Cardiac muscle cell (in vitro differentiated cells and primary cell): Measurements from ENCODE around the gene ERBB2. TPM values are rescaled to one million over a fixed set of nuclear protein-coding genes. Genes with fewer than 3 reads are reported as not detected.

ENCODE experiments used
- DNase-seq, 2 donors: peaks; one replicate each; pipeline versions ENCODE4 v3.0.0 to v3.0.0-alpha.2; 2010 to 2017; ENCODE audit warnings: low read depth in 1 of 2, low spot score in 1 of 2
- H3K27ac ChIP-seq: fragments of 200-600 bp; sonication (generic); 2 replicates; pipeline ENCODE4 v1.5.1; 2016
- H3K27me3 ChIP-seq: fragments of 200-600 bp; sonication (generic); 2 replicates; pipeline ENCODE4 v1.6.0; 2016; ENCODE audit warnings: control low read depth
- H3K36me3 ChIP-seq: fragments of 200-600 bp; sonication (generic); 2 replicates; pipeline ENCODE4 v1.5.1; 2016; ENCODE audit warnings: control low read depth
- H3K4me1 ChIP-seq: fragments of 200-600 bp; sonication (generic); 2 replicates; pipeline ENCODE4 v1.8.1; 2017; ENCODE audit warnings: low read depth, mild to moderate bottlenecking, mixed run types
- H3K4me3 ChIP-seq: fragments of 200-600 bp; sonication (generic); 2 replicates; pipeline ENCODE4 v1.5.1; 2016; ENCODE audit warnings: mild to moderate bottlenecking
- H3K9me3 ChIP-seq: fragments of 200-600 bp; sonication (generic); 2 replicates; pipeline ENCODE4 v1.5.1; 2017; ENCODE audit warnings: low read depth, mild to moderate bottlenecking, control low read depth
- polyA plus RNA-seq: library from polyadenylated mRNA; unstranded; fragments of >200 nt; fragmentation: Nextera tagmentation; extraction: Ambion mirVana; gene quantifications from 2 replicates; pipeline ENCODE4 v1.2.1, GENCODE V29; 2016
- total RNA-seq: library from RNA; depleted of rRNA; stranded (reverse); fragments of >200 nt; gene quantifications from 2 replicates; pipeline ENCODE4 v1.2.3, GENCODE V29; 2016
- TF ChIP-seq, protein P1 (sequence below): IDR thresholded peaks from 2 replicates; pipeline ENCODE4 v1.5.1; 2012; ENCODE audit warnings: low read depth, mild to moderate bottlenecking, low read length

The ERBB2 gene
- total and polyA plus RNA-seq, 2 experiments from 2014 or later: 194 to 310 TPM

DNA sequence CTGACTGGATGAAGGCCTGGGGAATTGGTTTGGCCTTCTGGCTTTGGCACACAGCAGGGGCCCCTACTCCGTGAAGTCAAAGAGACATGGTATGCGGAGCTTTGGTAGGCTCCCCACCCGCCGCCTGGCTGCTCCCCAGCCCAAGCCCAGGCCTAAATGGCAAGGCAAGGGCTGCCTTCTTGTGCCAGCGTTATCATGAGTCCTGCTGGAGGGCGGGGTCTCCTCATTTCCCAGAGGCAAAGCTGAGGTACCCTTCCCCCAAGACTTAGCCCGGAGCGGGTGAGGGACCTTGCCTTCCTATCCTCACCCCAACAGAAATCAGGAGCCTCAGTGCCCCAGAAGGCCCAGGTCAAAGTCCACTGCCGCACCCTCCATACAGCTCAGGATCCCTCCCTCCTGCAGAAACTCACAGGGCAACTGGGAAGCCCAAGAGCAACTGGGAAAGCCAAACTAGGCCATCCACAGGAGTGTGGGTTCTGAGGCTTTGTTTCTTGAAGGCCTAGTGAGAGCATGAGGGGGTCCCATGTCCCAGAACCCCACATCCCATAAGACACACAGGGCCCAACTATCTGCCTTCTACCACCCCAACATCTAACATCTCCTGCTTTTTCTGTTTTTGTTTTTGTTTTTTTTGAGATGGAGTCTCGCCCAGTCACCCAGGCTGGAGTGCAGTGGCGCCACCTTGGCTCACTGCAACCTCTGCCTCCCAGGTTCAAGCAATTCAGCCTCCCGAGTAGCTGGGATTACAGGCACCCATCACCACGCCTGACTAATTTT lies 21.3 kb upstream of the ERBB2 start:
- DNase-seq: no peak
- Histone ChIP-seq H3K4me1 (peaks cover 57% of the 10 kb centered on the region), H3K36me3 (no peaks in the 10 kb centered on the region), H3K9me3 (no peaks in the 10 kb centered on the region), H3K27ac (peak overlapping the region; percentile 98), H3K4me3 (no peak overlapping the region), H3K27me3 (no peaks in the 10 kb centered on the region)
- TF ChIP-seq, protein P1, sequence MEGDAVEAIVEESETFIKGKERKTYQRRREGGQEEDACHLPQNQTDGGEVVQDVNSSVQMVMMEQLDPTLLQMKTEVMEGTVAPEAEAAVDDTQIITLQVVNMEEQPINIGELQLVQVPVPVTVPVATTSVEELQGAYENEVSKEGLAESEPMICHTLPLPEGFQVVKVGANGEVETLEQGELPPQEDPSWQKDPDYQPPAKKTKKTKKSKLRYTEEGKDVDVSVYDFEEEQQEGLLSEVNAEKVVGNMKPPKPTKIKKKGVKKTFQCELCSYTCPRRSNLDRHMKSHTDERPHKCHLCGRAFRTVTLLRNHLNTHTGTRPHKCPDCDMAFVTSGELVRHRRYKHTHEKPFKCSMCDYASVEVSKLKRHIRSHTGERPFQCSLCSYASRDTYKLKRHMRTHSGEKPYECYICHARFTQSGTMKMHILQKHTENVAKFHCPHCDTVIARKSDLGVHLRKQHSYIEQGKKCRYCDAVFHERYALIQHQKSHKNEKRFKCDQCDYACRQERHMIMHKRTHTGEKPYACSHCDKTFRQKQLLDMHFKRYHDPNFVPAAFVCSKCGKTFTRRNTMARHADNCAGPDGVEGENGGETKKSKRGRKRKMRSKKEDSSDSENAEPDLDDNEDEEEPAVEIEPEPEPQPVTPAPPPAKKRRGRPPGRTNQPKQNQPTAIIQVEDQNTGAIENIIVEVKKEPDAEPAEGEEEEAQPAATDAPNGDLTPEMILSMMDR: no peak

DNA sequence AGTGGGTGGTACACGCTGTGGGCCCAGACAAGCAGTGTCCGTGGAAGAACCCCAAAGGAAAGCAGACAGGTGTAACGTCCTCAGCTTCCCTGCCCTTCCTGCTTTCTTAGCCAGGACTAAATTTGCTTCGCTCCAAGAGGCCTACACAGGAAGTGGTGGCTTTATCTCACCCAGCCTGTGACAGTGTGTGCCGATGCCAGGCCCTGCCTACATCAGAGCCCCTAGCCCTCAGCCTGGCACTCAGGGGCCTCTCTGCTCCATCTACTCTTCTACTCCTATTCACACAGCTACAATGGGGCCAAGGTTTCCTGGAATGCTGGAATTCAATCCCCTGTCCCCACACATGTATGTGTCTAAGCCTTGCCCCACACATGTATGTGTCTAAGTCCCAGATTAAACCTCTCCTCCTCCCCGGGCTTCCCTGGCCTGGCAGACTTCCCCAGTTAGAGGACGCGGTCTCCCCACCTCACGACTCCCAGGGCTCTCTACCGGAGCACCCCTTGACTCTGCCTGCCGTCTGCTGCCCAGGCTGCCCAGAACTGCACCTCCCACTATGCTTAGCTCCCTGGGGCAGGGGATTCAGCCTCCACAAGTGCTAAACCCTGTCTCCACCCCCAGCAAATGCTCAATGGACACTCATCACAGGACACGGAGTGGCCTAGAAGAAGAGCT lies 20.2 kb upstream of the ERBB2 start:
- Histone ChIP-seq H3K27ac (peak overlapping the region; percentile 98), H3K4me1 (peaks cover 51% of the 10 kb centered on the region), H3K4me3 (no peak overlapping the region), H3K36me3 (no peaks in the 10 kb centered on the region), H3K27me3 (no peaks in the 10 kb centered on the region), H3K9me3 (no peaks in the 10 kb centered on the region)
- no peak for DNase-seq
- TF ChIP-seq, protein P1: no peak

DNA sequence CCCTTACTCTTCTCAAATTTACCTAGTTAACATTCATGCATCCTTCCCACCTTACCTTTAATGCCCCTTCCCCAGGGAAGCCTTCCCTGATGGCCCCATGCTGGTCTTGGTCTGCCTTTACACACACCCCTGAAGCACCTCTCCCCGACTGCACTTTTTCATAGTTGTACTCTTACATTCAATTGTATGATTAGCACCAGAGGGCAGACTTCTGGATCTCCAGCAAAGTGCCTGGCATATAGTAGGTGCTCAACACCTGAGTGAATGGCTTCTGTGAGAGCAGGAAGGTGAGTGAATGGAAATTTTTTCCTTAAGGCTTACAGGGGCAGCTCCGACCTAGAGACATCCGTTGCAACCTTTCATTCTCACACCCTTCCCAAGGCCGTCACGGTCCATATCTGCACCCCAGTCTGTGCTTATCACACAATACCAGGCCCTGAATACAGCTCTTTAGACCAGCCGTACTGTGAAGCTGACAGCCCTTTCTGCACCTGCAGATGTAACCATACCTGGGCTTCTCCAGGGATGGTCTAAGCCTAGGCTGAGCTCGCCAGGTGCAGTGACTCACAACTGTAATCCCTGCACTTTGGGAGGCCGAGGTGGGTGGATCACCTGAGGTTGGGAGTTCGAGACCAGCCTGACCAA lies 16.4 kb upstream of the ERBB2 start:
- DNase-seq: no peak
- Histone ChIP-seq H3K27me3 (no peaks in the 10 kb centered on the region), H3K4me3 (no peak overlapping the region), H3K36me3 (no peaks in the 10 kb centered on the region), H3K27ac (no peak overlapping the region), H3K4me1 (peaks cover 20% of the 10 kb centered on the region), H3K9me3 (no peaks in the 10 kb centered on the region)
- TF ChIP-seq, protein P1: no peak

DNA sequence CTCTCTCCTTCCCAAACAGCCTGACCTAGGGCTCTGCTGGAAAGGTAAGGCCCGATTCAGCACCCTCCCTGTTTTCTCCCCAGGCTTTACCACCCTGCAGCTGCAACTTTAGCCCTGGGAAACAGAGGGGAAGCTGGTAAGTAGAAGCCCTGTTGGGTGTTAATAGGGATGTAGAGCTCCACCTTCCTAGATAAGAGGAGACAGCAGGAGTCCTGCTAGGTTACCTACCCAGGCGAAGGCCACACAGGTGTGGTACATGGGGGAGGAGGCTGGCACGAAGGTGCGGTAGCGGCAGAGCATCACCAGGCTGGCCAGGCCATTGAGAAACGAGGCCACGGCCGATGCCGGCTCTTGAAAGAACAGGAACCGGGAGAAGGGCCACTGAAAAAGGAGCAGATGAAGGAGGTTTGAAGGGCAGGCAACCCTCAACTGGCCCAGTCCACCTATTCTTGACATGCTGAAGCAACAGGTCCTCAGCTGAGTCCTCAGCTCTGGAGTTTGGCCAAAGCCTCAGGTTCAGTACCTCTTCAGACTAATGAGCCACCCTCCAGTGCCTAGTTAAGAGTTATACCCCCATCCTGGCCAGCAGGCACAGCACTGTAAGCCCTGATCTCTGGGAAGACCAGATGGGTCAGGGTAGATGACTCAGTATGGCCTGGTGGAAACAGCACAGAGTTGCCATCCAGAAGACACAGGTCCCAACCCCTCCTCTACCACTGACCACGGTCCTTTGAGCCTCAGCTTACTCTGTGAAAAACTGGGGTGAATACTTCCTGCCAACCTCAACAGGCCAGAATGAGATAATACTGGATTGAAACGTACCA lies 15.3 kb upstream of the ERBB2 start:
- no peaks in the 10 kb centered on the region for H3K9me3 ChIP-seq
- H3K27ac ChIP-seq: no peak overlapping the region
- H3K4me3 ChIP-seq: no peak overlapping the region
- TF ChIP-seq, protein P1: no peak
- H3K4me1 ChIP-seq: peaks cover 15% of the 10 kb centered on the region
- no peaks in the 10 kb centered on the region for H3K36me3 ChIP-seq
- H3K27me3 ChIP-seq: no peaks in the 10 kb centered on the region
- no peak for DNase-seq

DNA sequence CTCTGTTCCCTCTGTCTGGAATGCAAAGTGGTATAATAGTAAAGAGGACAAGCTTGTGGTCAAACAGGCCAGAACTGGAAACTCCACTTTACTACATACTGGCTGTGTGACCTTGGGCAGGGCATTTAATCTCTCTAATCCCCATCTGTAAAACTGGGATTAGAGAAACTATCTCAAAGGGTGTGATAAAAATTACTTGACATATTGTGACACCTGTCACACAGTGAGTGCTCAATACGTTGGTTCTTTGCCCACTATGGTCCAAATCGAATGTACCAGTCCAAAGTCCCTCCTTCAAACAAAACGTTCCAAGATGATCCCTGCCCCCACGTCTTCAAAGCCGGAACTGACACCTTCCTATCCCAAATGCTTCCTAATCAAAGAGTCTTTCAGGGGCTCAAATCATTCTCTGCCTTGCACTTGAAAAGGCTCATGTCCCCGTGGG lies 12.7 kb upstream of the ERBB2 start:
- peak overlapping the region; percentile 96 for H3K27ac ChIP-seq
- DNase-seq: no peak
- no peaks in the 10 kb centered on the region for H3K36me3 ChIP-seq
- H3K4me3 ChIP-seq: peak overlapping the region; percentile 68
- no peaks in the 10 kb centered on the region for H3K27me3 ChIP-seq
- peaks cover 9% of the 10 kb centered on the region for H3K4me1 ChIP-seq
- TF ChIP-seq, protein P1: no peak
- no peaks in the 10 kb centered on the region for H3K9me3 ChIP-seq
